Activated CD4-positive, alpha-beta T cell treated with anti-CD3 and anti-CD28 coated beads, Interleukin-2, amount 10 ng/mL, durations not matched to agents 24 days and 14 days (primary cell): Measurements from ENCODE around the gene ABLIM1. TPM values are rescaled to one million over a fixed set of nuclear protein-coding genes. Genes with fewer than 3 reads are reported as not detected.

Experiments
- DNase-seq: peaks from one replicate; pipeline ENCODE4 v3.0.0; 2022
- H3K27ac Mint-ChIP-seq: one replicate; pipeline ENCODE4 v1.8.0; 2022; ENCODE audit warnings: mild to moderate bottlenecking, mixed read lengths
- H3K27me3 Mint-ChIP-seq: one replicate; pipeline ENCODE4 v1.8.0; 2022; ENCODE audit warnings: mixed read lengths
- H3K36me3 Mint-ChIP-seq: one replicate; pipeline ENCODE4 v1.8.0; 2022; ENCODE audit warnings: low read depth, mild to moderate bottlenecking, mixed read lengths
- H3K4me1 Mint-ChIP-seq: one replicate; pipeline ENCODE4 v1.8.0; 2021; ENCODE audit warnings: mixed read lengths
- H3K4me3 Mint-ChIP-seq: one replicate; pipeline ENCODE4 v1.8.0; 2022; ENCODE audit warnings: mild to moderate bottlenecking, moderate library complexity, mixed read lengths
- H3K9me3 Mint-ChIP-seq: one replicate; pipeline ENCODE4 v1.8.0; 2021; ENCODE audit warnings: mixed read lengths
- intact Hi-C: fragments of 100-400 bp; cut with micrococcal nuclease; formaldehyde crosslinking; loops from one replicate; pipeline ENCODE4 v1.15.1; 2023
- total RNA-seq: library from RNA; stranded (reverse); gene quantifications from 2 replicates; pipeline ENCODE4 v1.2.3, GENCODE V29; 2022

ABLIM1 gene
- total RNA-seq, 1 donor from 2014 or later: 16.5 TPM

DNA sequence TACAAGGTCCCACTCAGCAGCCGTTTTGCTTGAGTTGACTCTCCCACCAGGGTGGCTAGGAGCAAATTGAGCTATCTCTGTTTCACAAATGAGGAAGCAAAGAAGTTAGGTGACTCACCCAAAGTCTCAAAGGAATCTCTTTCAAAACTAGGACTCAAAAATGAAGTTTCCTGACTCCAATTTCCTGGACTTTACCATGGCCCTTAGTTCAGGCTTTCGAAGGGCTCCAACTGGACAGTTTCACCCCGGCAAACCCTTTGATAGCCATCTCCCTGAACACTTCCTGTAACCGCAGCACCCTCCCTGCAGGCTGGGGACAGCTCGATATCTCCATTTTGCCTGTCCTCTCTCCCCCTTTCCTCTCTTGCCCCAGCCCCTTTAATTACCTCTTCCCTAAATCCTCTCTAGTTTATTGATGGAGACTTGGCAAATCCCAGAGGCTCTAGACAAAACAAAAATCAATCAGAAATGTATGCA, 249.1 kb downstream of the ABLIM1 start:
- H3K4me3 Mint-ChIP-seq: no peak overlapping the region
- H3K9me3 Mint-ChIP-seq: no peaks in the 10 kb centered on the region
- H3K27ac Mint-ChIP-seq: no peak overlapping the region
- peaks cover 44% of the 10 kb centered on the region for H3K27me3 Mint-ChIP-seq
- H3K4me1 Mint-ChIP-seq: peaks cover 3% of the 10 kb centered on the region
- no peaks in the 10 kb centered on the region for H3K36me3 Mint-ChIP-seq
- intact Hi-C loops: no loop called here
- DNase-seq: no peak

DNA sequence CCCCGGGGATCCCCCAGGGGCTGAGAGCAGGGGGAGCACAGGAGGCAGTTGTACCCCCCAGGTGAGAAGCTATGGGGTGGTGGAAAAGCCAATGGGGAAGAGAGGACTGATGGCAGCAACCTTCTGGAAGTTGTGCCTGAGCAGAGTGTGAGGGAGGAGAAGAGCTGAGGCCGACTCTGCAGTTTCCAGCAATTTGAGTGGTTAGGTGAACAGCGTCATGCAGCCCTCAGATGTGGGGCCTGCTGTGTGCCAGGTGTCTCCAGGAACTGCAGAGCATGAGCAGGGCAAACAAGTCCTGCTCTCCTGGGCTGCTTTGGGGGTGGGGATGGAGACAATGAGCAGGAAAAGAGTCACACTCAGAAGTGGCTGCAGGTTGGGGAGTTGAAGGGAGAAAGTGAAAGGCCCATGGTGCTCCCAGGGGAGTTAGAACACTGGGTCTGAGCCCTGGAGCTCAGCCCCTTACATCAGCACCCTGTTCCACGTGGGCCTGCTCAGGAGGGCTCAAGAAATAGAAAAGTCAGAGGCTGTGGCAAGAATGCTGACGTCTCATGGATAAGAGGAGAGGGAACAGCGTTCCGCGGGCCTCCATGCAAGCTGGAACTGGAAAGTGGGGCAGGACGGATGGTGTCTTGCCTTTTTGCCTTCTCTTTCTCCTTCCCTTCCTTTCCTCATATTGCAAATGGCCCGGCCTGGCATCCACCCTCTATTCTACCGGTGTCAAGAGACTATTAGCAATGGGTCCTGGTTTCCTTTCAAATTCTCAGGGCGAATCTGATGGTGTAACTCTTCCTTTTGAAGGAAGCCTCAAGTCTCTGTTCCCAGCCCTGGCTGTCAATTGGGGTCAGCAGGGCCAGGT, 249.7 kb downstream of the ABLIM1 start:
- H3K36me3 Mint-ChIP-seq: no peaks in the 10 kb centered on the region
- no peaks in the 10 kb centered on the region for H3K9me3 Mint-ChIP-seq
- intact Hi-C loops: no loop called here
- H3K27ac Mint-ChIP-seq: no peak overlapping the region
- no peak for DNase-seq
- H3K27me3 Mint-ChIP-seq: peaks cover 42% of the 10 kb centered on the region
- H3K4me3 Mint-ChIP-seq: no peak overlapping the region
- peaks cover 3% of the 10 kb centered on the region for H3K4me1 Mint-ChIP-seq

DNA sequence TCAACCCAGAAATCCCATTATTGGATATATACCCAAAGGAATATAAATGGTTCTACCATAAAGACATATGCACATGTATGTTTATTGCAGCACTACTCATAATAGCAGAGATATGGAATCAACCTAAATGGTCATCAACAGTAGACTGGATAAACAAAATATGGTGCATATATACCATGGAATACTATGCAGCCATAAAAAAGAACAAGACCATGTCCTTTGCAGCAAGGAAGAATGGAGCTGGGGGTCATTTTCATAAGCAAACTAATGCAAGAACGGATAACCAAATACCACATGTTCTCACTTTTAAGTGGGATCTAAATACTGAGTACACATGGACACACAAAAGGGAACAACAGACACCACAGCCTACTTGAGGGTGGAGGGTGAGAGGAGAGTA, 251.6 kb downstream of the ABLIM1 start:
- DNase-seq: no peak
- Mint-ChIP-seq H3K27me3 (peaks cover 52% of the 10 kb centered on the region), H3K4me1 (peaks cover 9% of the 10 kb centered on the region), H3K27ac (no peak overlapping the region), H3K36me3 (no peaks in the 10 kb centered on the region), H3K4me3 (no peak overlapping the region), H3K9me3 (no peaks in the 10 kb centered on the region)
- intact Hi-C loops: no loop called here

DNA sequence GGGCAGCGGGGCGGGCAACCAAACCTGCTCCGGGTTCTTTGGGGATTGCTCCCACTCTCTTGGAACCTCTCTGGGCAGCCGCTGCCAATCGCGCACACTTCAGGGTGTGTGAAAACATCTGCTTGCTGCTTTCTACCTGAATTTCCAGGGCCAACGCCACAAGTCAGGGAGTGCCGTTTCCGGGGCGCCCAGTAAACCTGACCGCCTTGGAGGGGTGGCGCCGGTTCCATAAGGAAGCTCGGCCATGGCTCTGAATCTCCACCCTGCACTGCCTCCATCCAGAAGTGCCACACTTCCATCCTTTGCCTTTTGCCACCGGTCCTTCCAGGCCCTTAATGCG, 253.1 kb downstream of the ABLIM1 start:
- no peaks in the 10 kb centered on the region for H3K9me3 Mint-ChIP-seq
- no peak overlapping the region for H3K27ac Mint-ChIP-seq
- DNase-seq: no peak
- H3K27me3 Mint-ChIP-seq: peaks cover 64% of the 10 kb centered on the region
- no peaks in the 10 kb centered on the region for H3K36me3 Mint-ChIP-seq
- peaks cover 9% of the 10 kb centered on the region for H3K4me1 Mint-ChIP-seq
- H3K4me3 Mint-ChIP-seq: peak overlapping the region; percentile 29
- intact Hi-C loops: no loop called here

DNA sequence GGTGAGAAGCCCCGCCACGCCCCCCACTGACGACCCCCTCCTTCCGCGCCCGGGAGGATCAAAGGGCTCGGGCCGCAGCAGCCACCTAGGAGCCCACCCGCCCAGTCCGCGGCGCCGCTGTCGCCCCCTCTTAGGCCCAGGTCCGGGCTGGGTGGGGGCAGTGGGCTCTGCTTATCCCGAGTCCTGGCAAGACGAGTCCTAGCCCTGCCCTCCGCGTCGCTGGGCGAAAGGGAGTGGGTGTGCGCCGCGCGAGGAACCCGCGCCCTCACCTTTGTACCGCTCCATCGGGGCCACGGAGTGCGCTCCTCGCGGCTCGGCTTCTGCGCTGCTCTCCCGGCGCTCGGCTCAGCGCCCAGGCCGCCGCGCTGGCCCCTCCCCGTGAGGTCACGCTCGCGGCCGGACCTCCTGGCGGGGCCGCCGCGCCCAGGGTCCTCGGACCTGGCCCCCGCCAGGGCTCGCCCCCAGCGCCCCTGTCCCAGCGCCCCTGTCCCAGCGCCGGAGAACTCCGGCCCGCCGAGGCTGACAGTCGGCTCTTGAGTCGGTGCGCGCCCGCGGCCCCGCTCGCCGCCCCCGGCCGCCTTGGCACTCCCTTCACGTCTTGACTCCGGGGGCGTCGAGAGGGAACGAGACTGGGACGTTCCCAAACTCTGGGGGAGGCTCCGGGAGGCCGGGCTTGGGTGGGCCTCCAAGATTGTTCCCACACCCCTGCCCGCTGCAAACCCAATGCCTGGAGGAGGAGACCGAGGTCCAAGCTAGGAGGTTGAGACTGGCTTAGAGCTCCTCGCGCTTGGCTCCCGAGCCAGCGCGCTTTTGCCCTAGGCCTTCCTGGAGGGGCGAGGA, 253.7 kb downstream of the ABLIM1 start, which contains the start of gene AFAP1L2:
Gene AFAP1L2, minus strand, starts transcription at position 332 of the 840 bp plus-strand sequence. Its CDS starts 47 bp downstream, at position 285.
- Mint-ChIP-seq H3K9me3 (no peaks in the 10 kb centered on the region), H3K4me1 (peaks cover 9% of the 10 kb centered on the region), H3K36me3 (no peaks in the 10 kb centered on the region), H3K4me3 (peak within 1 kb of the TSS; percentile 69), H3K27me3 (peaks cover 63% of the 10 kb centered on the region), H3K27ac (no peak within 1 kb of the TSS)
- DNase-seq: no peak
- intact Hi-C loops: loop anchor here (5.0 kb wide), 2 partner anchors 57 to 102 kb away; no protein-coding TSS in a partner anchor

DNA sequence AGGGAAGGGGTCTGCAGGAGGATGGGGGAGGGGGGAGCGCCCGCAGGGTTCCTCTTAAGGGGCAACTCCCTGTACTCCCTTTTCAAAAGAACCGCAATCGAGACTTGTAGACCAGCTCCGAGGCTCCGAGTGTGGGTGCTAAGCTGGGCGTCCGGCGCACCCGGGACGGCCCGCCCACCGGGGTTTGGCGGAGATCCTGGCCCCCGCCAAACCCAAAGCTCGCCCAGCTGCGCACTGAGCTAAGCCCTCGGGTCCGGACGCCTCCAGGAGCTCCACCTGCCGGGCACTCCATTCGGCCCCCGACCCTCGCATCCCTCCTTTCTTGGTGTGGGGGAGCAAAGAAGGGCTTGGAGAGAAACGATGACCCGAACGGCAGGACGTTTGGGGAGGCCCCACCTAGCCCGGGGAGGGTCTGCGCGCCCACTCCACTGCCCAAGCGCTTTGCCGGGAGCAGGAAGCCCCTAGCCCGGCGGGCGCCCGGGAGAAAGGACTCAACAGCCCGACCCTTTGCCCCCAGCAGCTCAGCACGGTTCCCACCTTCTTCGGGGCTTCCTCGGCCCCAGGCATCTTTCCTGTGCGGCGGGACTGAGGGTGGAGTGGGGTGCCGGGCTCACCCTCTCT, 254.4 kb downstream of the ABLIM1 start:
- no peak for DNase-seq
- Mint-ChIP-seq H3K4me1 (peaks cover 9% of the 10 kb centered on the region), H3K27ac (no peak overlapping the region), H3K9me3 (no peaks in the 10 kb centered on the region), H3K27me3 (peaks cover 65% of the 10 kb centered on the region), H3K36me3 (no peaks in the 10 kb centered on the region), H3K4me3 (no peak overlapping the region)
- intact Hi-C loops: loop anchor here (5.0 kb wide), 2 partner anchors 56 to 101 kb away; no protein-coding TSS in a partner anchor

DNA sequence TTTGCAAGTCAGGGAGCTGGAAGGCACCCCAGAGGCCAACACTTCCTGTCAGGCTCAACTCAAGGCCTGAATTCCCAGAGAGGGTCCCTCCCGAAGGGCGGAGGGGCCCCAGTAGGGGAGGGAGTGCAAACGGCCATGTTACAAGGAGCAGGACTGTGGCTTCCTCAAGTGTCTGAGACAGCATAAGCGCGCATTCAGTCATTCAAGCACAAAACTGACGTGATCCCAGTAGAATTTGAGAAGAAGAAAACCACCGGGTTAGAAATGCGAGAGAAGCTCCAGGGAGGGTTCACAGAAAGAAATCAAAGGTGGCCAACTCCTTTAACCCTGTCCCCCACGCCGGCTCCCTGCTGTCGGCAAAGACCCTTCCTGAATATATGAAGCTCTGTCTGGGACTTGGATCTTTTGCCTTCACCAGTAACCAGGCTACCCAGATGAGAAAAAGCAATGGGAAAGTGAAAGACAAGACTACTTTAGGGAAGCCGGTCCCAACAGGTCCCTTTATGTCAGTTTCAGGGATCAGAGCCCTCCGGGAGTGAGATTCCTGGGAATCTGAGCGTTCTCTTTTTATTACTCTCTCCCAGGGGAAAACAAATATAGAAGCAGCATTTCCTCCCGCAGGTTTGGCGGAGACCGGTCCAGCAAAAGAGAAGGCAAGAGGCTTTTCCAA, 255.1 kb downstream of the ABLIM1 start:
- Mint-ChIP-seq H3K4me3 (peak overlapping the region; percentile 61), H3K36me3 (no peaks in the 10 kb centered on the region), H3K27me3 (peaks cover 61% of the 10 kb centered on the region), H3K27ac (no peak overlapping the region), H3K4me1 (peaks cover 10% of the 10 kb centered on the region), H3K9me3 (no peaks in the 10 kb centered on the region)
- DNase-seq: no peak
- intact Hi-C loops: loop anchor here (5.0 kb wide), 2 partner anchors 56 to 101 kb away; no protein-coding TSS in a partner anchor

DNA sequence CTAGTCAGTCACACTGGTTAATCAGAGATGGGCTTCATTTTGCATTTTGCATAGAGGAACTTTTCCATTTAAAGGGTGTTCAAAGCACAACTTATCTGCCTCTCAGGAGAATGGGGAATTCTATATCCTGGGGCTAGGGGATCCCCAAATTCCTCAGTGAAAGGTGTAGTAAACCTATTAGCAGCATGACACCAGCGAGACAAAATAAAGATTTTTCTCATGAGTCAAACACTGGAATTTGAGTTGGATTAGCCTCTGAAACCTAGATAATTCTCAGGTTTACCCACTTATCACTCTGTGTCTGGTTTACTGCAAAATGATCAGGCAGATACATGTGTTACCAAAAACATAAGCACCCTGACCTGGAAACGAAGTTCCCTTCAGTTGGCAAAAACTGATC, 255.8 kb downstream of the ABLIM1 start:
- H3K27me3 Mint-ChIP-seq: peaks cover 62% of the 10 kb centered on the region

DNA sequence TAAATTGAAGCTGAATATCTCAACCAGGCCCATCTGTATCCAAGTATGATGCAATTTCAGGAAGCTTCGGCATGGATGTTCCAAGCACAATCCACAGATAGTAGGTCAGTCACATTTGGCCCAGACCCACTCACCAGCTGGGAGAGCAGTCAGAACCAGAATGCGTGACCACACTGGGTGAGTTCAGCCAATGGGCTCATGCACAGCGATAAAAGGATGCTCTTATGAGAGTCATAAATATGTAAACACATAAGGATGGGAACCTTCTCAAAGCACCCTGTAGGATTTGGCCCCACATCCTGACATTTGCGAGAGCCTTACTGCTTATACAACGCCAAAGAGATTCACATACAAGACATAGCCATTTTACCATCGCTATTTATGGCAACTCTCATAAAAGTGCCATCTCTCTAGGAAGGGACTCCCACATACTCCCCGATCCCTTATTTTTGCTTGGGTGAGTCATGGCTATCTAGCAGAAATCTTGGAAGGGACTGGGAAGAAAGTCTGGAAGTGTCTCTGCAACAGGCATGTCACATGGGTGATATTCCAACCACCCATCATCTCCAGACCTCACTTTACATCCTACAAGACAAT, 256.8 kb downstream of the ABLIM1 start:
- no peak overlapping the region for H3K4me3 Mint-ChIP-seq
- intact Hi-C loops: loop anchor here (5.0 kb wide), 2 partner anchors 54 to 99 kb away; no protein-coding TSS in a partner anchor
- H3K4me1 Mint-ChIP-seq: peaks cover 21% of the 10 kb centered on the region
- DNase-seq: no peak
- no peaks in the 10 kb centered on the region for H3K9me3 Mint-ChIP-seq
- H3K27me3 Mint-ChIP-seq: peaks cover 62% of the 10 kb centered on the region
- no peak overlapping the region for H3K27ac Mint-ChIP-seq
- no peaks in the 10 kb centered on the region for H3K36me3 Mint-ChIP-seq

More for the DNA sequence above, 255.8 kb downstream of the ABLIM1 start:
- Mint-ChIP-seq H3K4me3 (no peak overlapping the region), H3K27ac (no peak overlapping the region), H3K36me3 (no peaks in the 10 kb centered on the region), H3K4me1 (peaks cover 15% of the 10 kb centered on the region), H3K9me3 (no peaks in the 10 kb centered on the region)
- no peak for DNase-seq
- intact Hi-C loops: loop anchor here (5.0 kb wide), 2 partner anchors 55 to 100 kb away; no protein-coding TSS in a partner anchor

DNA sequence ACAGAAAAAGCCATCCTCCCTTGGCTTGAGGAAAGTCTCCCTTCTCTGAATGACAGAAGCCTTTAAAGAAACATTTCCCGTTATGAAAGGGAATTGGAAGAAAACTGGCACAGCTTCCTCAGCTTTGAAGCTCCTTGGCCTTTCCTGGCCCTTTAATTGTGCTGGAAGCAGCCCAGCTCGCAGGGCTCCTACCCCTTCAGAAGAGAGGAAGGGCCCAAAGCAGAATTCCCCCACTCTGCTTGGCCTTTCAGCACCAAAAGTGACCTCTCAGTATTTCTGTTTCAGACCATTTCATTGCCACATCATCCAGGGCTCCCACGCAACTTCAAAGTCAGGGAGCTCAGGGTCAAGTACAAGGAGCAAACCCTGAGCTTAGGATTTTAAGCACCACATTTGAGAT, 258.0 kb downstream of the ABLIM1 start:
- Mint-ChIP-seq H3K27me3 (peaks cover 56% of the 10 kb centered on the region), H3K4me1 (peaks cover 20% of the 10 kb centered on the region)

DNA sequence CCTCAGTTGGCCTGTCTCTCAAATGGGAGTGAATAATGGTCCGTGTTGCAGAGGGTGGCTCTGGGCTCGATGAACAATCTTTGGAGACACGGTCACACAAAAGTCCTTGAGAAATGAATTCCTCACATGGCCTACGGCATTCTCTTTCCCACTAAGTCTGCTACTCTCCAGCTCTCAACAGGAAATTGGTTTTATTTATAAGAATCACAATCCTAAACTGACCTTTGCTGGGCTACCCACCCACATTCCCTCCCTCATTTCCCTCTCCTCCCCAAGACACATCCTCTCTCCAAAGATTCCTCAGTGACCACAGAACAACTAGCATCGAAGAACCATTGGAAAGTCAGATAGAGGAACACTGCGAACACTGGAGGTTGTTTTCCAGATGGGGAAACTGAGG, 258.5 kb downstream of the ABLIM1 start:
- no peak overlapping the region for H3K4me3 Mint-ChIP-seq
- no peaks in the 10 kb centered on the region for H3K36me3 Mint-ChIP-seq
- H3K27ac Mint-ChIP-seq: no peak overlapping the region
- H3K27me3 Mint-ChIP-seq: peaks cover 56% of the 10 kb centered on the region
- no peaks in the 10 kb centered on the region for H3K9me3 Mint-ChIP-seq
- H3K4me1 Mint-ChIP-seq: peaks cover 20% of the 10 kb centered on the region
- DNase-seq: no peak
- intact Hi-C loops: no loop called here

More for the DNA sequence above, 258.0 kb downstream of the ABLIM1 start:
- intact Hi-C loops: loop anchor here (5.0 kb wide), 2 partner anchors 53 to 98 kb away; no protein-coding TSS in a partner anchor
- no peak overlapping the region for H3K27ac Mint-ChIP-seq
- no peak for DNase-seq
- no peaks in the 10 kb centered on the region for H3K36me3 Mint-ChIP-seq
- H3K9me3 Mint-ChIP-seq: no peaks in the 10 kb centered on the region
- no peak overlapping the region for H3K4me3 Mint-ChIP-seq

DNA sequence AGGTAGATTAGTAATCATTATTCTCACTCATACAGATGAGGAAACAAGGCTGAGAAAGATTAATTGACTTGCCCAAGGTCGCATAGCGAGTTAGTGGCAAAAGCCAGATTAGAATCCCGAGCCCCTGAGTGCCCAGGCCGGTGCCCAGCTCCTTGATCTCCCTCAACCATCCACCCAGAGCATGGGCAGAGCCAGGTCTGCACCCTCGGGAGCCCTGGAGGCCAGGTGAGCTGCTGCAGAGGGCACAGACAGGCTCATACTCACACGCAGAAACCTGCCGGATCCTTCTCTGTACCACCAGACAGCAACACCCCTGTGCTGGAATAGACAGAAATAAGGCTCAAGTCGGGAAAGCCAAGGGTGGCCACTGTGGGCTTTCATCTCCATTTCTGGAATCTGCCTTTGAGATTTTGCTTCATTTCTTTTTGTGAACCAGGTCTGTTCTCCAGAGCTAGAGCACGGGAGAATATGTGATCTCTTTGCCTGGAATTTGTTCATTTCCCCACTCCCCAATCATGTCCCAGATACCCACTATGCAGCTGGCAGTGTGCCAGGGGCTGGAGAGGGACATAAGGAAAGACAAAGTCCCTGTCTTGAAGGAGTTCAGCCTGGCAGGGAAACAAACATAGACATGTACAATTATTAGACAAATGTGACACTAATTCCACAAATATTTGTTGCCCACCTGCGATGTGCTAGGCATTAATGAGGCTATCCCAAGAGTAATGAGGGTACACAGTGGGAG, 259.3 kb downstream of the ABLIM1 start:
- Mint-ChIP-seq H3K9me3 (no peaks in the 10 kb centered on the region), H3K36me3 (no peaks in the 10 kb centered on the region), H3K27me3 (peaks cover 54% of the 10 kb centered on the region), H3K27ac (no peak overlapping the region), H3K4me3 (no peak overlapping the region), H3K4me1 (peaks cover 21% of the 10 kb centered on the region)
- intact Hi-C loops: no loop called here
- DNase-seq: no peak
